SH-SY5Y (cell line): ENCODE results near the gene TNS4.

ENCODE experiments used
- GATA2 ChIP-seq: IDR thresholded peaks from 2 replicates; pipeline ENCODE4 v1.6.1; 2011; ENCODE audit warnings: mild to moderate bottlenecking, low read depth, low read length
- GATA3 ChIP-seq: IDR thresholded peaks from 2 replicates; pipeline ENCODE4 v1.6.1; 2011; ENCODE audit warnings: low read depth, mild to moderate bottlenecking, low read length, moderate library complexity

Gene TNS4

GRCh38 chr17:40471846-40472732, 29.3 kb downstream of the TNS4 start:
- no peak for TF ChIP-seq GATA3
- TF ChIP-seq GATA2, result no peak; the same call in 1 of the 2 replicates

- TF ChIP-seq GATA2 (peak; percentile 75), GATA3 (no peak)
Observed at GRCh38 chr17:40470932-40471828, 30.2 kb downstream of the TNS4 start.

- TF ChIP-seq GATA2 (no peak), GATA3 (no peak)
Observed at GRCh38 chr17:40469805-40470675, 31.4 kb downstream of the TNS4 start.

GRCh38 chr17:40468560-40468959, 32.9 kb downstream of the TNS4 start:
- TF ChIP-seq GATA2 (no peak), GATA3 (no peak)

DNA sequence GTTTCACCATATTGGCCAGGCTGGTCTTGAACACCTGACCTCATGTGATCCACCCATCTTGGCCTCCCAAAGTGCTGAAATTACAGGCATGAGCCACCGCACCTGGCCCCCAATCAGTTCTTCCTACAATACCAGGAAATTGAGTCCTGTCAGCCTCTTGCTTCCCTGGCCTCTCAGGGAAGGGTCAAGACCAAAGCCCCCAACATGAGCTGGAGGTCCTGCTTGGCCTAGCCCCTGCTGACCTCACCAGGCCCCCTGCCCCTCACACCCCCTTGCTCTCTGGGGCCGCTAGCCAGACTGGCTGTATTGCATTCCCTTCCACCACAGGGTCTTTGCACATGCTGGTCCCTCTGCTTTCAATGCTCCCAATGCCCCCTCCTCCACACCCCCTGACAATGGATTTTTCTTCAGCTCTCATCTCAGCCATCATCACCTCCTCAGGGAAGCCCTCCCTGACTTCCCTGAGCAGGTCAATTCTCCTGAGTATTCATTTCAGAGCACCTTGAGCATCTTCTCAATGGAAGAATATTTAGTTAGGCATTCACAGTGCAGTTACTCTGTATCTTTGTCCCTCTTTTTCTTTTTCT, 34.0 kb downstream of the TNS4 start:
- TF ChIP-seq GATA2 (no peak), GATA3 (no peak)

DNA sequence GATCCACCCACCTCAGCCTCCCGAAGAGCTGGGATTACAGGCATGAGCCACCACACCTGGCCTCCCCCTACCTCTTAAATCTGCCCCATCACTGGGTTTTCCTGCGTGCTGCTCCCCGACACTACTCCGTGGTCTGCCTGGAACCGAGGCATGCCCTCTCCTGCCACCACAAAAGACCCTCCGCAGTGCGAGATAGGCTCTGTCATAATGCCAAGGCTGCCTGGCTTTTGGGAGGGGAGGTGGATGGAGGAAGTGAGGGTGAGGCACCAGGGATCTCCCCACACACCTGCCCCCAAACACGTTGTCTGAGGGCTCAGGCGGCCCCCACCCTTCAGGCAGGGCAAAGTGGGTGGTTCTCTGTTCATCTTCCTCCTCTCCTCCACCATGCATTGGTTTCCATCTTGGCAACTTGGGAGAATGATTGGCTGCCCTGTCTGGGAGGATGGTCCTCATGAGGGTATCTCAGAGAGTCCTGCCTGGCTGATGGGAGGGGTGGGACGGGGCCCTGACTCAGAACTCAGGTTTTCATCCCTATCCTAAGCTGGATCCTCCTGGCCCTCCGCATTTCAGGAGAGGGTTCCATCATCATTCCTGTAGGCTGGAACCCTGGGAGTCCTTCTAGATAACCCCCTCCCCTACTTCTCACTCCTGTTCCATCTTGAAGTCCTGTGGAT, 35.0 kb downstream of the TNS4 start:
- TF ChIP-seq GATA3, result no peak
- no peak for TF ChIP-seq GATA2

DNA sequence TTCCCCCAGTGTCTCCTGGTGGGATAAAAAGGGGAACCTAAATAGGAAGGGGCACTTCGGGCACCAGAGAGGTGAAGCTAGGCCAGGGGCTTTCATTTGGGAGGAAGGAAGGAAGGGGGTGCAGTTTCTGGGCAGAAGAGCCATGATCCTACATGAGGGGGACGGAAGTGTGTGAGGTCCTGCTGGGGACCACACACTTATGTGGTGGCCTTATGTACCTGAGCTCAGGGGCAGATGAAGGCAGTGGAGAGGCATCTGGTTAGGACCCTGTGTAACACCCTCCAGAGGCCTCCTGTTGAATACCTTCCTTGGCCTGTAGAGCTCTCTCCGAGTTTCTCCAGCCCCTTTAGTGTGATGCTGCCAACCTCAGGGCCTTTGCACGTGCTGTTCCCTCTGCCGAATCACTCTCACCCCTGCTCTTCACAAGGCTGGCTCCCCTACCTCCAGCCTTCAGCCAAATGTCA, 37.0 kb downstream of the TNS4 start:
- TF ChIP-seq GATA3 (no peak), GATA2 (no peak)

GRCh38 chr17:40463122-40463550, 38.3 kb downstream of the TNS4 start:
- TF ChIP-seq GATA2 (no peak), GATA3 (no peak)

- no peak for TF ChIP-seq GATA3
- TF ChIP-seq GATA2, result no peak
Observed at GRCh38 chr17:40462343-40463121, 38.9 kb downstream of the TNS4 start.

- TF ChIP-seq GATA3 (no peak), GATA2 (no peak)
Observed at GRCh38 chr17:40461732-40462342, 39.6 kb downstream of the TNS4 start.

DNA sequence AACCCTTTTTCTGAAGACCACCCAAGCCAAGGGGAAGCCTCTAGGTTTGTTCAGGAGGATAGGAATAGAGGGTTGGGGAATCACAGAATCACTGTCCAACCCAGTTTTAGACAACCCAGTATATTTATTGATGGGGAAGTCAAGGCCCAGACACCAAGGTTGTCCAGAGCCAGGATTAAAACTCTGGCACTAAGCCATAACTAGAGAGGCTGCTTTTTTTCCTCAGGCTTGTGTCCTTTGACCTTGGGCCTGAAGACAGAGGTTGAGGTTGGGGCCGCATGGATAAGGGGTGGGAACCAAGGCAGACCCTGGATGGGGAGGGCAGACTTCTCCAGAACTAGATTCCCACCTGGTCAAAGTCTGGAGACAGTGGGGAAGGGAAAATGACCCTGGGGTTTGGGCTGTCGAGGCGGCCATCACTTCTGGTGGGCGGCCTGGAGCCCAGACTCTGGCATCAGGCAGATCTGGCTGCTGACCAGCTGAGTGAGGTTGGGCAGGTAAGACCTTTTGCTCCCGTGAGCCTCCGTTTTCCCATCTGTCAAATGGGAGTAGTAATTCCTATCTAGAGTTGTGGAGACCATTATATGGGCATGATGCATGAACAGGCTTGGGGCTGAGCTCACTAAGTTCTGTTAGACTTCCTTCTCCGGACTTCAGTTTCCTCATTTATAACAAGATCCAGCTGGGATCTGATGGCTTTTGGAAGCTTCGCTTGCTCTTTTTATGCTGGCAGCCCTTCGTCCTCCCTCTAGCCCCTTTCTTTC, 40.3 kb downstream of the TNS4 start:
- TF ChIP-seq GATA2 (no peak), GATA3 (no peak)
